GM12872 (cell line): ENCODE measurements around the gene XRCC1.

ENCODE experiments used
- CTCF ChIP-seq: IDR thresholded peaks from 3 replicates; pipeline ENCODE4 v1.5.1; 2011; ENCODE audit warnings: low read depth, mild to moderate bottlenecking, low read length, moderate library complexity; ENCODE audit not compliant: insufficient read depth

XRCC1 gene

GRCh38 chr19:43524922-43525835 is 50.1 kb downstream of the XRCC1 start:
- no peak for TF ChIP-seq CTCF

DNA sequence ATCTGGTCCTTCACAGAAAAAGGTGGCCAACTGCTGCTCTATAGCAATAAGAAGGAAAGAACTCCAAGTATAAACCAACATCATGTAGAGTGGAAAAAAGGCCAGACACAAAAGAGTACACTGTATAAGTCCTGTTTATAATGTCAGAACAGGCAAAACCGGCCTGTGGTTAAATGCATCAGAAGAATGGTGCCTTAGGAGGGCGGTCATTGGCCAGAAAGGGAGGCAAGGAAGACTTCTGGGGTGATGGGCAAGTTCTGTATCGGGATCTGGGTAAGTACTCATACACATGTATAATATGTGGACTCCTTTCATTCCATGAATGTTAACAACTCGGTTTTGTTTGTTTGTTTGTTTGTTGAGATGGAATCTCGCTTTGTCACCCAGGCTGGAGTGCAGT is 52.4 kb downstream of the XRCC1 start:
- no peak for TF ChIP-seq CTCF

DNA sequence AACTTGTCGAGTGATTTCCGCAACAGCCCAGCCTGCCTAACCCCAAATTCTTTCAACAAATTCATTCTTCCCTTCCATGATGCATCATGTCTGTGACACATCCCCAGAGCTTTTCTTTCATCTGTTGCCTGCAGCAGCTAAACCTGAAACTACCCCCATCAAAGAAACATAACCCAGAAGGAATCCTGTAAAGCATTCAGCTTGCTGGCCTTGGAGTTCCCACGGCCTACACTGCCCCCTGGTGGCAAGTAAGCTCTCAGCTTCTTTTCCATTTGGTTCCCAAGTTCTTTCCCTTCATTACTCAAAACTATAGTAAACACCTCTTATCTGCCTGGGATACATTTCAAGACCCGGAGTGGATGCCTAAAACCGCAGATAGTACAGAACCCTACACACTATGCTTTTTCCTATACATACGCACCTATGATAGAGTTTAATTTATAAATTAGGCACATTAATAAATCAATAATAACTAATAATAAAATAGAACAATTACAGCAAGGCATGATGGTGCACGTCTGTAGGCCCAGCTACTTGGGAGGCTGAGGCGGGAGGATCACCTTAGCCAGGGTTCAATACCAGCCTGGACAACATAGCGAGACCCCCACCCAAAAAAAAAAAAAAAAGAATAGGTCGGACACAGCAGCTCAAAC is 55.8 kb downstream of the XRCC1 start:
- peak; percentile 89 for TF ChIP-seq CTCF

GRCh38 chr19:43518051-43518450 is 57.3 kb downstream of the XRCC1 start:
- TF ChIP-seq CTCF, result no peak

- TF ChIP-seq CTCF, result no peak
Measured at GRCh38 chr19:43511324-43511723, 64.0 kb downstream of the XRCC1 start.

DNA sequence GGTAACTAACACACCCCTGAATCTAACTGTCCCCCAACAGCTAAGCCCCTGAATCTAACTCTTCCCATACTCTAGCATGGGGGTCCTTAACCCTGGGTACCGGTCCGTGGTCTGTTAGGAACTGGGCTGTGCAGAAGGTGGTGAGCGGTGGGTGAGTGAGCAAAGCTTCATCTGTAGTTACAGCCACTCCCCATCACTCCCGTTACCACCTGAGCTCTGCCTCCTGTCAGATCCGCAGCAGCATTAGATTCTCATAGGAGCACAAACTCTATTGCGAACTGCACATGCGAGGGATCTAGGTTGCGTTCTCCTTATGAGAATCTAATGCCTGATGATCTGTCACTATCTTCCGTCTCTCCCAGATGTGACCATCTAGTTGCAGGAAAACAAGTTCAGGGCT is 64.6 kb downstream of the XRCC1 start:
- no peak for TF ChIP-seq CTCF

DNA sequence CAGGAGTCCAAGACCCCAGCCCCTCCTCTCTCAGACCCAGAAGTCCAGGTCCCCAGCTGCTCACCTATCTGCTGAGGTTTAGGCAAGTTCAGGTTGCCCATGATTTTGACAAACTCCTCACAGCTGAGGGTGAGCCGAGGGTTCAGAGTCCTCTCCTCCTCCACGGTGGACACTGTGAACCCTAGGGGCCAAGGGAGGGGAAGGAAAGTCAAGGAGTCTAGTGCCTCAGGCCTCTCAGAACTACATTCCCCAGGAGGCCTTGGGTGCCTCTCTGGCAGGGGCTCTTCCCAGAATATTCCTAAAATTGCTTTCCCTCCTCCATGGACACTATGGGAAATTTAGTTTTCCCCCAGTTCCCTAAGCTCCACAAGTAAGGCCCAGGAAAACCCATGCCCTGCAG is 67.4 kb downstream of the XRCC1 start:
- no peak for TF ChIP-seq CTCF
